ENCODE results near the gene KIAA1217.
A peak's percentile ranks its signal among the peaks of the same experiment; 100 is the strongest.

KIAA1217 gene

GRCh38 chr10:24483701-24484100 lies 274.8 kb downstream of the KIAA1217 start (continued):
- TF ChIP-seq ZSCAN4 (tag by site-specific recombination; IDR thresholded peaks at IDR 0.05) (no peak), WT1 (tag by site-specific recombination; IDR thresholded peaks at IDR 0.05) (0 out of 2 replicates have a peak, but pooled peaks have one; percentile 34), ZNF549 (tag by site-specific recombination; IDR thresholded peaks at IDR 0.05) (no peak), ZBTB26 (tag by site-specific recombination; optimal IDR thresholded peaks at IDR 0.05) (no peak), ZNF660 (tag by site-specific recombination; IDR thresholded peaks at IDR 0.05) (0 out of 2 replicates have a peak, but pooled peaks have one; percentile 30), ZBTB48 (tag by site-specific recombination; IDR thresholded peaks at IDR 0.05) (peak; percentile 46; the same call in 1 of the 2 replicates), ZNF366 (tag by site-specific recombination; conservative IDR thresholded peaks at IDR 0.05) (no peak), ZNF239 (tag by site-specific recombination; IDR thresholded peaks at IDR 0.05) (no peak), ZNF776 (tag by site-specific recombination; IDR thresholded peaks at IDR 0.05; ENCODE audit: borderline replicate concordance) (no peak), ZNF280D (tag by site-specific recombination; IDR thresholded peaks at IDR 0.05) (no peak), ZSCAN18 (tag by site-specific recombination; IDR thresholded peaks at IDR 0.05) (no peak), ZNF645 (tag by site-specific recombination; IDR thresholded peaks at IDR 0.05) (no peak), ZNF610 (tag by site-specific recombination; IDR thresholded peaks at IDR 0.05; ENCODE audit: borderline replicate concordance) (no peak), ZNF692 (tag by site-specific recombination; IDR thresholded peaks at IDR 0.05) (no peak), ZNF561 (tag by site-specific recombination; IDR thresholded peaks at IDR 0.05; ENCODE audit: borderline replicate concordance) (no peak), ZBTB7A (tag by site-specific recombination; IDR thresholded peaks at IDR 0.05; ENCODE audit: low read depth) (no peak), KLF1 (tag by site-specific recombination; IDR thresholded peaks at IDR 0.05) (peak; percentile 72), ZNF473 (tag by site-specific recombination; IDR thresholded peaks at IDR 0.05) (no peak), ZNF214 (tag by site-specific recombination; IDR thresholded peaks at IDR 0.05; ENCODE audit: borderline replicate concordance) (no peak), ZNF132 (tag by site-specific recombination; IDR thresholded peaks at IDR 0.05; ENCODE audit: borderline replicate concordance) (no peak), SP2 (tag by site-specific recombination; IDR thresholded peaks at IDR 0.05) (no peak), ZNF175 (tag by site-specific recombination; IDR thresholded peaks at IDR 0.05) (no peak), ZNF394 (tag by site-specific recombination; IDR thresholded peaks at IDR 0.05; ENCODE audit: borderline replicate concordance) (no peak), ZNF76 (tag by site-specific recombination; IDR thresholded peaks at IDR 0.05; ENCODE audit: borderline replicate concordance, low read depth) (no peak), ZNF600 (tag by site-specific recombination; IDR thresholded peaks at IDR 0.05) (no peak), GLIS2 (tag by site-specific recombination; IDR thresholded peaks at IDR 0.05) (no peak), ZIC2 (tag by site-specific recombination; IDR thresholded peaks at IDR 0.05) (peak; percentile 43; the same call in 1 of the 2 replicates), ZEB2 (tag by site-specific recombination; IDR thresholded peaks at IDR 0.05) (0 out of 2 replicates have a peak, but pooled peaks have one; percentile 16)
